GM19193 (cell line): ENCODE measurements around the gene COBL.

Experiments used
- POLR2A ChIP-seq: IDR thresholded peaks from 4 replicates; pipeline ENCODE4 v1.6.1; 2011; ENCODE audit not compliant: insufficient read depth, insufficient read length; ENCODE audit errors: extremely low read depth

The COBL gene

DNA sequence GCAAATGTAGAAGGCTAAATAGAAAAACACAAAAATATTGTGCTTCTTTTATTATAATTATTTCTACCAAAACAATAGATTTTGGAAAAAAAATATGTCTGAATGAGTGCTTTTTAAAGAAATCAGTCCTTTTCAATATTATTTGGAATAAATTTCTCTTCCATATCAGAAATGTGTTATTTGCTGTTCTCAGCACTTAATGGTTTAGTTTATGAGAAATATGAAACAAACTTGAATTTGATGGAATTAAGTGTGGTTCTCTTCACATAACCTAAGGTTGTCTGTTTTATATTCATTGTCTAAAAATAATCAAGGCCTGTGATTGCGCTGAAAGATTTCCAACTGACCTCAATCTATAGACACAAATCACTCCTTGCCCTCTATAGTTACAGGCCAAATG lies 203.0 kb downstream of the COBL start:
- no peak for TF ChIP-seq POLR2A

DNA sequence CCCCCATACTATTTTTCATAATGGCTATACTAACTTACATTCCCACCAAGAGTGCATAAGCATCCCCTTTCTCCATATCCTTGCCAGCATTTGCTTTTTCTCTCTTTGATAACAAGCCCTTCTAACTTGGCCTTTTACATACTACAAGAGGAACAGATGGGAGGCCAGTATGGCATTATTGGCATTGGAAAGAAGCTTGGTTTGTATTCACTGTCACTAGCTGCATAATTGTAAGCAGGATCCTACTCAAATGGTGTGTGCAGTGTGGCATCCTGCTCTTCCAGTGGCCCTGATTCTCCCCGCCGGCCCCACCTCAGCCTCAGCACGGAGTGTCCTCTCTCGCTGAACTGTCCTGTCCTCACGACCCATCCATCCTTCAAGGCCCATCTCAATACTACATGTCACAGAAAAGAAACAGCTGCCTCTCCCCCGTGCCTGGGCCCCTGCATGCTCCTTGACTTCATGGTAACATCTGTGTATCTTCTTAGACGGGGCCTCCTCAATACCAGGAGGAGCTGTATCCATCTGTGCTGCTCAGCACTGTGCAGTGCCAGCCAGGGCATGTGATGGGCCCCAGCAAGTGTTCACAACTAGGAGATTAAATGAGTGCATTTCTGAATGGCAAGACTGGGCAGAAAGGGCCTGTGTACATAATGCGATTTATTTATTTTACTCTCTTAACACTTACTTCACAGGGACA lies 205.2 kb downstream of the COBL start:
- no peak for TF ChIP-seq POLR2A

DNA sequence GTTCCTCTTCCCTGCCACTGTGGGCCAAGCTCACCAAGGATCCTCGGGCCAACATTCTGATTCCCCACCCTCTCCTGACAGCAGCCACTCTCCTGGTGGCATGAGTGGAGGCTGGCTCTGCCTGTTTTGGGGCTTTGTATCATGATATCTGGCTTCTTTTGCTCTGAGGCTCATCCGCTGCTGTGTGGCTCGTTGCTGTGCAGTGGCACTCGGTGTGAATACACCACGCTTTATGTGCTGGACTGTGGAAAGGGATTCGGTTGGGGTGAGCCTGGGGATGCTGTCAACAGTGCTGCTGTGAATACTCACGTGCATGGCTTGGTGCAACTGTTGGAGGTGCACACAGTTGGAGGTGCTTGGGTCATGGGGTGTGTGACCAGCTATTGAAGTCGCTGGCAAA lies 208.5 kb downstream of the COBL start:
- no peak for TF ChIP-seq POLR2A

DNA sequence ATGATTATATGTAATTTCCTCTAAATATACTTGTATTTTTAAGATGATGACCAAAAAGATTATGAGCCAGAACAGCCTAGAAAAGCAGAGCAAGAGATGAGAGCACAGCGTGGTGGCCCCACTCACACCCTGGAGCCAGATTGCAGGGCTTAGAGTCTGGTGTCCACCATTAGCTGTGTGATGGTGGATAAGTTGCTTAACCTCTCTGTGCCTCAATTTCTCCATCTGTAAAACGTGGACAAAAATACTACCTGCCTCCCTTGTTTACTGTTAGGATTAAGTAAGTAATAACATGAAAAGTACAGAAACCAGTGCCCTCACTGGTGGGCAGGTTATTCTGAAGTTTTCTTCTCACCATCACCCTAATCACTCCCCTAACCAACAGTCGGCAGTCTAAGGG lies 212.3 kb downstream of the COBL start:
- TF ChIP-seq POLR2A, result no peak

DNA sequence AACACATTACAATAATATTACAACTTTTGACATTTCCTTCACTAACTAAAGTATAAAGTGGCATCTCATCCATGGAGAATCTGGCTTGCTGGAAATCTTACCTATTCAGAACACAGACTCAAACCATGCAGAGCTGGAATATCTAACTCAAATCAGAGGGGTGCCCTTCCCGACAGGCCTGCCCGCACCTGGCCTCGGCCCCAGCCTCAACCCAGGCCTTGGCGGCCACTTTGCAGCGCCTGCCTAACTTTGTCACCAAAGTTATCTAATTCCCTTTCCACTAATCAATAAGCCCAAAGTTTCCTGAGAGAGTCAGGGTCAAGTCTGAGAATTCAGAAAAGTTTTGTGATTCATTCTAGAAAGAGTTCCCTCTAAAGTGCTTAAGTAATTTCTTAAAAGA lies 212.9 kb downstream of the COBL start:
- no peak for TF ChIP-seq POLR2A

DNA sequence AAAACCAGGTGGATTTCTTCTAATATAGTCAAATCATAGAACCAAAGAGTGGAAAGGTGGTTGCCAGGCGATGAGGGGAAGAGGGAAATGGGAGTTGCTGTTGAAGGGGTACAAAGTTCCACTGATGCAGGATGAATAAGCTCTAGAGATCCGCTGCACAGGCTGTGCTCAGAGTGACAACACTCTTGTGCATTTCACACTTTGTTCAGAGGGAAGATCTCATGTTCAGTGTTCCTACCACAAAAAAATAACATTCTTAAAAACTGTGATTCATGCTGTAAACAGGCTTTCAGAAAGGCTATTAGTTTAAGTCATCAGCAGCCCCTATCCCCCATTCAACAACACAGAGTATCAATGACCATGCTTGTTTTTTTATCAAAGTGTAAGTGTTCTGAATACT lies 213.8 kb downstream of the COBL start:
- no peak for TF ChIP-seq POLR2A

DNA sequence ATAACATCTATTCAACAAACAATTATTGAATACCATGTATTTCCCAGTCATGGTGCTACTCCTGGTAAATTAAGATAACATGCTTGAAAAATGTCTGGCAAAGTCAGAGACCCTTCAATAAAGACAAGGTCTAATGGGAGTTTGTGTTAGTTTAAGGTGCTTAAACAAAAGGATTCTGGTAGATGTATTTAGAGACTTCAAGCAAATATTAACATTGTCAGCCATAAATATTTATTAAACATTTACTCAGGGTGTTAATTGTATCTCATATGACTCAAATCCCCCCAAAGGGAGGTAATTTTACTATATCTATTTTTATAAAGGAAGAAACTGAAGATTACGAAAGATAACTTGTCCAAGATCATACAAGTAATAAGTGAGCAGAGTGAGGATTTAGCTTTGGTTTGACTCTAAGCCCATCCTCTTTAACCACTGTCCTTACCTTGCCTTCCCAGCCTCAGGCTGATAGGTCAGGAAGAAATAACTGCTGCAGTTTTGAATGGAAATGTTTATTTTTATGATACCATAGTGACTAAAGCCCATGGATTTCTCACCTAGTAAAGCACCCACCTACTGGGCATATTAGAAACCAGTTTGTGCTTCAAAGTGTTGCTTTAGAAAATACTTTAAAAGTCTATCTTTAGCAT lies 215.4 kb downstream of the COBL start:
- no peak for TF ChIP-seq POLR2A

DNA sequence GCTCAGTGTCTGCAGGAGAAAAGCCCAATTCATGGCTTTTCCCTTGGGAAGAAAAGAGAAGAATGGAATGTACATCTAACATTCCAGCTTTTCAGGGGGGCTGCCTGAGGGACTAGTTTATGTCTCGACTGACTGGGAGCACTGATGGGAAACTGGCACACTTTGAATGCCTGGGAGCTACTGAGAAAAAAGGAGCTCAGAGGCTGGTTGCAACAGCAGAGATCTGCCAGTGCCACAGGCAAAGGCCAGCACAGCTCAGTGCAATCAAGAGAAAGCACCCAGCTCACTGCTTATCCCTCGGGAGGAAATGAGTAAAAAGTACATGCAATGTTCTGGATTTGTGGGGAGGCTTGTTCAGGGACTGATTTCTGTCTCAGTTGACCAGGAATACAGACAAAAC lies 226.2 kb downstream of the COBL start:
- TF ChIP-seq POLR2A, result no peak

DNA sequence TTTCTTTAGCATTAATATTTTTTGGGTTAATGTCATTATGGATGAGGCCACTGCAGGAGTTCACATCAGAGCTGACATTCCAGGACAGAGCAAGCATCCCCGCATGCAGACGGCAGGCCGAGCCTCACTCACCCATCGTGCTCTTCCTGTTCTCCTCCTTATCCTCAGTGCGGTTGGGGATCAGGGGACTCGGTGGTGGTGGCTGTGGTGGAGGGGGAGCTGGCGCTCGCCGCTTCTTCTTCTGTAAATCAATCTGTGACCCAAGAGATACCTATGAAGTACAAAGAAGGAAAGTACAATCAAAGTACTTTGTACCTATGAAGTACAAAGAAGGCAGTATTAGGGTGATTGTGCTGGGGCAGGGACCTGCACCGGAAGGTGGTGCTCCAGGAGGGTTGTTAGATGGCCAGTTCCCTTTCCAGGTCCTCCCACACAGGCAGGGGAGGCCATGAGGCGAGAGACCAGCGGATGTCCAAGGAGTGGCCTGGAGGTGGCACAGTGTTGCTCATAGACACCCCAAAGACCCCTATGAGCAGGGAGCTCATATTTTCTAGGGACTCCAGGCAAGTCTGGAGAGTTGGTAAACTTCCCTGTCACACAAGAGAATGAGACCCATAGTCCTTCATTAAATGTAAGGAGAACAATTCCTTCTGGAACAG lies 231.4 kb downstream of the COBL start:
- no peak for TF ChIP-seq POLR2A

DNA sequence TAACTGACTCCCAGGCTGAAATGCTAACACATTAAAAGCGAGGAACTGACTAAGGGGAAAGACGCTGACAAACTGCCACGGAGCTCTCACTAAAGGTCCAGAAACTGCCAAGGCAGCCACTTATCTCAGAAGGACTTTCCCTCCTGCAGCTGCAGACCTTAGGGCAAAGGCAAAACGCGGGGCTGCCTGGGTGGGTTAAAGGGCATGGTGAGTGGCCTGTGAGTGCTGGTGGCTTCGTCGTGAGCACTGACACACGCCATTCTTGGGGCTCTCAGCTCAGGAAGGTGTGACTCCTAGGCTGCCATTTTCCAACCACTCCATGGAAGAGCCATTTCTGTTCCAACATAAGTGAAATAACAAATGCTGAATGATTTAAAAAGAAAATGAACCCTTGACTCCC lies 232.5 kb downstream of the COBL start:
- TF ChIP-seq POLR2A, result no peak

DNA sequence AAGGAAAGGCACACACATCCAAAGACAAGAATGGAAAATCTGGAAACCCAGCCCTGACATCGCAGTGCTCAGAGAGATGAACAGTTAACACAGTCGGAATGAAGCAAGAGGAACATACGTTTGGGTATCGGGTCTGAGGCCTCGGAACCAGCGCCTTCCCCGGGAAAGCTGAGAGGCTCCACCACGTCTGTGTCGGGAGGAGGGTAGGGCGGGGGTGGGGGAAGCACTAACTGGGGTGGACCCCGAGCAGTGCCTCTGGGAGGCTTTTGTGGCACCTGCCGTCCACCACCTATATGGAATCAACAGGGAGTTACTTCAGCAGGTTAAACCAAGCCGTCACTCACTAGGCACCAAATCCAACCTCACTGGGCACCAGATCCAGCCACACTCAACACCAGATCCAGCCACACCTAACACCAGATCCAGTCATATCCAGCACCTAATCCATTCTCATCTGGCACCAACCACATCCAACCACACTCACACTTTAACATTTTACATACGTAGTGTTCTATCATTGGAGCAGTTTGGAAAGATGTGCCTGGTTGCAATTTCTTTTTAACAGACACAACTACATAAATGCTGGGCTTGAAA lies 233.6 kb downstream of the COBL start:
- TF ChIP-seq POLR2A, result no peak

DNA sequence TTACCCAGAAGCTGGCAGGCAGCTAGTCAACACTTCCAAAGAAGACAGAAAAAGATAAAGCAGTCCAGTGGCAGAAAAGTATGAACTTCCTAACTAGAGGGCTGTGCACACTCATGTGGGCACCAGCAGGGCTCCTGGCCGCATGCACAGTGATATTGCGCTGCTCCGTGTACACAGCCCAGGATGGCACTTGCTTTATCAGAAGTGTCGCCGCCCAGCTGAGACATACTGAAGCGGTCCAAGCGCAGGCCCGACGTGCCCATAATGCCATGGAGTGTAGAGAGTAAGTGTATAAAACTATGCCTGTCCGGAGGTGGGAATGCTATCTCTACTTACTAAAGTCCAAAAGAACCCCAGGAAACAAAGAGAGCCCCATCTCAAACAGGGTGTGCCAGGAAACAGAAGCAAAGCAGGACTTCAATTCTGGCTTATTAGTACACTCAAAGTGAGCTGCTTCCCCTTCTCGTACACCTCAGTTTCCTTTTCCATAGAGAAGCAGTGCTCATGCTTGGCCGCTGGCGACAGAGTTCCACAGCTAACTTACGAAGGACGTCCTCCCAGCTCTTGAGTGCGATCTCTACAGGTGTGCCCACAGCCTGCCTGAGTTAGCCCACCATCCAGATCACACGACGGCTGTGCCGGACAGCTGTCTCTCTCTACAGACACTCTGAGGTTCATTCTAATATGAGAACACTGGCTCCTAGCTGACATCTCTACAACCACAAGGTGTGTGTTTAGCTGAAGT lies 234.3 kb downstream of the COBL start:
- TF ChIP-seq POLR2A, result no peak

DNA sequence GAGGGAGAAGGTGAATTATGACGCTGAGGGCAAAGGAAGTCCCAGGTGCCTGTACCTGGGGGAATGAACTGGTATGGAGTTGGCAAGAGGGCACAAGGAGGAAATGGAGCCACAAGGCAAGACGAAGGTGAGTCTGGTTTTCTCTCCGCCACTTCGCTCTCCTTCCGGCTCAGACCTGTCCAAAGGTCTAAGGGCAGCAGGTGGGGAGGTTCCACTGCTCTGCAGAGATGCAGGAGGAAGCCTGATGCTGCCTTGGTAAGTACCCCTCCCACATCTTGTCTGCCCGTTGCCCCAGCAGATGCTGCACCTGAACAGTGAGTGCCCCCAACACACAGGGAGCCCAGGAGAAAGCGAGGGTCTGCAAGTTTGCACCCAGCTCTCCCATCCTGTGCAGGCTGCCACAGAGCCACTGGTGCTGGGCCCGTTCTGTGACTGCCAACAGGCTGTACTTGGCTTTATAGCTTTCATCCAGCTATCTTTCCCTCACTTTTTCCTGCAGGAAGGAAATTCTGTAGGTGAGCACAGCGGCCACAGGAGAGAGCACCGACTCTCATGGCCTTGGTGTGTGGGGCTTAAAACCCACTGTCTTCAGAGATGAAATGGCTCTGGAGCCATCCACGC lies 235.2 kb downstream of the COBL start:
- TF ChIP-seq POLR2A, result no peak

DNA sequence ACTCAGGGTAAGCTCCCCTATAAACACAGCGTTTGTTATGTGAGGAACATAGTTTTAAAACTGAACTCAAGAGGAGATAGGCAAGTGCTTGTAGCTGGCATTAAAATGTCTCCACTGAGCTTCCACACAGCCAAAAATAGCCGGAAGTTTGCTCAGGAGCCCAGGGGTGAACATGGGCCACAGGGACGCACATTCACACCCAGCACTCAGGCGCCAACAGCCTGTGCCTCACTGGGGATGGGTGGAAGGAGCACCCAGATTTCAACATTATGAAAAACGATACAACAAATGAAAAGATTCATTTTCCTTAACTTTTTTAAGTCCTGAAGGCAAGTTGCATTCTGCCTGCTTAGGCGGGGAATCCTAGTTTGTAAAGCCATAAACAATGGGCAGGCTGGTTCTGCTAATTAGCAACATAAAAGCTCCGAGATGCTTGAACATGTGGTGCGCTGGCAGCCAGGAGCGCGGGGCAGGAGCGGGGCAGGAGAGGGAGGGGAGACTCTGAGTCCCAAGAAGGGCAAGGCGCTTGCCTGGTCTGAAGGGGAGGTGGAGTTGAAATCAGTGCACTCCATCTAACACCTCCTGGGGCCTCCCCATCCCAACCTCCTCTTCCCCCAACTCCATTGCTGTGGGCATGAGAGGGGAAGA lies 235.9 kb downstream of the COBL start:
- no peak for TF ChIP-seq POLR2A
